Measurements from ENCODE around the gene TMEM72. TPM values are rescaled to one million over a fixed set of nuclear protein-coding genes. Genes with fewer than 3 reads are reported as not detected.

The TMEM72 gene
- total RNA-seq (2016; rRNA removed; fragmentation: Illumina TruSeq; extraction: Trizol) (0.04 TPM in 1 of 2 replicates, not detected in the other), polyA plus RNA-seq (2011; rRNA removed) (not detected in 2 replicates), polyA minus RNA-seq (2011; rRNA and poly(A)+ RNA removed; ENCODE audit: low replicate concordance) (not detected in 2 replicates), Bru-seq, nascent RNA (percentile 13 among the genes with signal in this experiment), BruChase-seq, experiment 1, labeled RNA remaining after a 6-hour chase (not detected), BruChase-seq, experiment 2, labeled RNA remaining after a 2-hour chase (percentile 9 among the genes with signal in this experiment)
- 0.09 TPM in 1 of 2 replicates, not detected in the other for total RNA-seq (2016; cell fraction: cytosol; rRNA removed; fragmentation: Illumina TruSeq; extraction: Trizol; ENCODE audit: low read depth)
- 0.04 TPM in 1 of 2 replicates, not detected in the other for total RNA-seq (2016; cell fraction: insoluble cytoplasmic fraction; rRNA removed; fragmentation: Illumina TruSeq; extraction: Trizol)
- total RNA-seq (2016; cell fraction: membrane; rRNA removed; fragmentation: Illumina TruSeq; extraction: Trizol), result 0.12 TPM in 1 of 2 replicates, not detected in the other
- 0.16 and 0.19 TPM in 2 replicates for total RNA-seq (2016; cell fraction: nucleus; rRNA removed; fragmentation: Illumina TruSeq; extraction: Trizol)
- polyA plus RNA-seq (2011; cell fraction: cytosol; rRNA removed), result not detected in 2 replicates
- not detected in 2 replicates for polyA plus RNA-seq (2011; cell fraction: nucleus; rRNA removed)
- polyA plus RNA-seq (2012), result not detected in 2 replicates
- polyA plus RNA-seq (2016; cell fraction: cytosol; fragmentation: Illumina TruSeq; extraction: Trizol; ENCODE audit: low read depth), result not detected in 2 replicates
- not detected in 2 replicates for polyA plus RNA-seq (2016; cell fraction: insoluble cytoplasmic fraction; fragmentation: Illumina TruSeq; extraction: Trizol; ENCODE audit: low read depth)
- not detected in 2 replicates for polyA plus RNA-seq (2016; cell fraction: membrane; fragmentation: Illumina TruSeq; extraction: Trizol; ENCODE audit: low read depth)
- polyA plus RNA-seq (2016; cell fraction: nucleus; fragmentation: Illumina TruSeq; extraction: Trizol; ENCODE audit: insufficient read depth, low read depth), result not detected in 2 replicates
- not detected in 2 replicates for polyA minus RNA-seq (2011; cell fraction: cytosol; rRNA and poly(A)+ RNA removed)
- polyA minus RNA-seq (2011; cell fraction: nucleus; rRNA and poly(A)+ RNA removed), result 0.13 and 0.25 TPM in 2 replicates
- long read RNA-seq, experiment 1, result 0 reads
- long read RNA-seq, experiment 2, result 0 reads

- in situ Hi-C loops (cut with HindIII; ENCODE audit: extremely low pct_ligation_motif_present, low pct_unique_long_range_greater_than_20kb), result no loop called here
- no peak within 1 kb of the TSS for H3K9ac ChIP-seq (ENCODE audit: insufficient read depth, low read depth, low read length)
- H3K27ac ChIP-seq (ENCODE audit: extremely low read length, insufficient read depth, low read length), result no peak within 1 kb of the TSS
- ATAC-seq, result peak; percentile 99
- intact Hi-C loops (cut with micrococcal nuclease; ENCODE audit: unreplicated experiment), result no loop called here
- POLR2A ChIA-PET, result interaction anchor here (0.8 to 1.8 kb wide), 6 partner anchors 22 to 79 kb away, joined by 3 to 8 read pairs (median 3); partner anchors contain the start of gene RASSF4
- H3K27me3 ChIP-seq (ENCODE audit: control insufficient read depth in 1 of 2, insufficient read depth in 2 of 2, low read length in 2 of 2), result peaks cover 2 to 53% of the 10 kb centered on the region in 2 experiments
- no peaks in the 10 kb centered on the region for H3K79me2 ChIP-seq (ENCODE audit: insufficient read depth, low read length)
- BruUV-seq (replicated peaks), result no TSS peak
- no peak within 1 kb of the TSS for H2AFZ ChIP-seq (ENCODE audit: low read length)
- H3K4me1 ChIP-seq (ENCODE audit: insufficient read depth, low read length), result peaks cover 40% of the 10 kb centered on the region
- peak within 1 kb of the TSS; percentile 79 for H3K4me2 ChIP-seq (ENCODE audit: low read depth, low read length)
- no peaks in the 10 kb centered on the region for H3K9me3 ChIP-seq (ENCODE audit: low read length)
- H3K4me3 ChIP-seq (replicated peaks in 1 of 3; ENCODE audit: insufficient read depth in 1 of 3, low read depth in 2 of 3, low read length in 3 of 3), result peak within 1 kb of the TSS; percentile 11 to 55 (median 33)
- FAIRE-seq, result peak; percentile 77
- H3K36me3 ChIP-seq (replicated peaks in 1 of 2; ENCODE audit: control insufficient read depth in 1 of 2, insufficient read depth in 2 of 2, low read length in 2 of 2), result no peaks in the 10 kb centered on the region
- CTCF ChIA-PET (ENCODE audit: low intra/inter-chr PET ratio, low total read pairs), result no interaction called here
- peak; percentile 66 for DNase-seq (ENCODE audit: low spot score)
- WGBS (ENCODE audit: low lambda C conversion rate), result 7% methylated on average over 3 of the region's 12 CpGs
- no peaks in the 10 kb centered on the region for H4K20me1 ChIP-seq (ENCODE audit: insufficient read depth, low read length)
- TF ChIP-seq ZHX2 (IDR thresholded peaks at IDR 0.05; ENCODE audit: low read depth), result no peak
- TF ChIP-seq ZHX2 (CRISPR knock-in tag; IDR thresholded peaks at IDR 0.05; ENCODE audit: borderline replicate concordance), result no peak
- no peak for TF ChIP-seq ZNF264 (CRISPR knock-in tag; IDR thresholded peaks at IDR 0.05)
- no peak for TF ChIP-seq ZBTB39 (CRISPR knock-in tag; IDR thresholded peaks at IDR 0.05)
- TF ChIP-seq ZNF281 (CRISPR knock-in tag; IDR thresholded peaks at IDR 0.05; ENCODE audit: borderline replicate concordance), result no peak
- TF ChIP-seq ZGPAT (CRISPR knock-in tag; IDR thresholded peaks at IDR 0.05), result 0 out of 2 replicates have a peak, but pooled peaks have one; percentile 32
Observed at GRCh38 chr10:44911081-44911540, at the start of gene TMEM72. TSS of gene TMEM72 (plus strand) at chr10:44911337. CDS start at chr10:44911513, 176 bp downstream.
